GM19043 (cell line): Measurements from ENCODE around the gene SYPL1.

Source experiments
- ATAC-seq: cut with Tn5 transposase; IDR thresholded peaks from one replicate; pipeline ENCODE4 v1.9.1; 2021; ENCODE audit warnings: low read depth; ENCODE audit not compliant: unreplicated experiment

SYPL1 gene

DNA sequence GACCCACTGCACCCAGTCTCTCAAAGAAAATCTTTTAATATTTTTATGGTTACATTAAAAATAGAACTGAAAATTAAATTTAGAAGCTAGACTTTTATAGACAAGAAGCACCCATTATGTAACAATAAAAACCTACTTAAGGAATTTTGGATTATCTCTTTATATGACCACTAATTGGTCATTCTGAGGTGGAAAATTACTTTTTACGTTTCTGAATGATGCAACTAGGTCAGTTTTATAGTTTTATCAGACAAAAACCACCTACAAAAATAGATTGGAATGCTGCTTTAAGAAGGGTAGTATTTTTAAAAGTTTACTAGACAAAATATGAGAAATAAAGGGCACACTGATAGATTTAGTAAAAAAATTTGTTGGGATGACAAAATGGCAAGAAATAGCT, 16.5 kb downstream of the SYPL1 start:
- ATAC-seq, result no peak

DNA sequence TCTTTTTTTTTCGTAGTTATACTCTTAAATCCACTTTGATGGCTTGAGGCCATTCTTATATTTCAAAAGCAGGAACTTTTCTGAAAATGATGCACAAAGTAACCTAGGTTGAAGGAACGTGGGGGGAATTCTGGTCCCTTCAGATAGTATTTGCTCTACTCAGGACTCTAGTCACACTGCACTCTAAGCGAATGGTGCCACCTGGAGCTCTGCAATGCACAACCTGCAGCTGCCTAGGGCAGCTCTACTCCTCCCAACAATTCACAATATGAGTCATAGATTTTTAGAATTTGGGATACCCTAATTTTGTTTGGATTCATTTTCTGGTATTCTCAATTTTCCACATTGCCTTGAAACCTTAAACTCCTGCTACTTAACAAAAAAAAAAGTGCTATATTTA, 17.3 kb downstream of the SYPL1 start:
- no peak for ATAC-seq

DNA sequence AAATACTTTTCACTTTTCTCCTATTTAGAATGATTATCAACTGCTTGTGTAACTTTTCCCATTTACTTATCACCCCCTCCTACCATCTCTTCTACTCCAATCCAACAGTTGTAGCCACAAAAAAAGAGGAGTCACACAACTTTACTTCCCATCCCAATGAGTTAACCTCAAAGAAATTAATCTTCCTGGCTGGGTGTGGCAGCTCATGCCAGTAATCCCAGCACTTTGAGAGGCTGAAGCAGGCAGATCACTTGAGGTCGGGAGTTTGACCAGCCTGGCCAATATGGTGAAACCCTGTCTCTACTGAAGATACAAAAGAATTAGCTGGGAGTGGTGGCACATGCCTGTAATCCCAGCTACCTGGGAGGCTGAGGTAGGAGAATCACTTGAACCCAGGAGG, 19.9 kb downstream of the SYPL1 start:
- ATAC-seq, result no peak

DNA sequence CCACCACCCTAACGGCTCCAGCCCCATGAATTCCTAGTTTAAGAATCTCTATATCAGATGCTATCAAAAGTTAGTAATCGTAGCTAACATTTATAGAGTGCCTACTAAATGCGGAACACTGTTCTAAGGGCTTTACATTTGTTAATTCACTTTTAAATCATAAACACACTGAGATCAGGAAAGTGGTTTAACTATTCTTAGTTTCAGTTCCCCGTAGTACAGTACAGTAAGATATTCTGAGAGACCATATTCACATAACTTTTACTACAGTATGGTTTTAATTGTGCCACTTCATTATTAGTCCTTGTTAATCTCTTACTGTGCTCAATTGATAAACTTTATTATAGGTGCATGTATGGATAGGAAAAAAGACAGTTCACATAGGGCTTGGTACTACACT, 22.5 kb downstream of the SYPL1 start:
- ATAC-seq, result peak; percentile 94

DNA sequence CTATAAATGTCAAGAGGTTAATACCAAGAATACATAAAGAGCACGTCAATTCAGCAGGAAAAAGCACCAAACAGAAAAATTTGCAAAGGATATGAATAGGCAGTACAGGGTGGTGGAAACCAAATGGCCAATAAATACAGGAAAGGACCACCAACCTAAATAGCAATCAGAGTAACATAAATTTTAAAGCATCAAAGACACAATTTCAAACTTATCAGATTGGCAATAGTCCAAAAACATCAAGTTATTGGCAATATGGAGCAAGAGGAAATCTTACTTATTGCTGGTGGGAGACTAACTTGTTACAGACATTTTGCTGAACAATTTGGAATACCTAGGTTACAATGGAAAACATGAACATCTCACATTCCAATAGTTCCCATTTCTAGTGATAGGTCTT, 24.1 kb downstream of the SYPL1 start:
- no peak for ATAC-seq

DNA sequence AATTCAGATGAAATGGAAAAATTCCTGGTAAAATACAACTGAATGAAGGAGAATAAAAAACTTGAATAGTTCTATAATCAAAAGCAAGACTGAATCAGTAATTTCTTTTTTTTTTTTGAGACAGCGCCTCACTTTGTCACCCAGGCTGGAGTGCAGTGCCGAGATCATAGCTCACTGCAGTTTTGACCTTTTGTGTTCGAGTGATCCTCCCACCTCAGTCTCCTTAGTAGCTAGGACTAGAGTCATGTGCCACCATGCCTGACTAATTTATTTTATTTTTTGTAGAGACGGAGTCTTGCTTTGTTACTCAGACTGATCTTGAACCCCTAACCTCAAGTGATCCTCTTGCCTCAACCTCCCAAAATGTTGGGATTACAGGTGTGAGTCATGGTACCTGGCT, 26.1 kb downstream of the SYPL1 start:
- ATAC-seq, result no peak

DNA sequence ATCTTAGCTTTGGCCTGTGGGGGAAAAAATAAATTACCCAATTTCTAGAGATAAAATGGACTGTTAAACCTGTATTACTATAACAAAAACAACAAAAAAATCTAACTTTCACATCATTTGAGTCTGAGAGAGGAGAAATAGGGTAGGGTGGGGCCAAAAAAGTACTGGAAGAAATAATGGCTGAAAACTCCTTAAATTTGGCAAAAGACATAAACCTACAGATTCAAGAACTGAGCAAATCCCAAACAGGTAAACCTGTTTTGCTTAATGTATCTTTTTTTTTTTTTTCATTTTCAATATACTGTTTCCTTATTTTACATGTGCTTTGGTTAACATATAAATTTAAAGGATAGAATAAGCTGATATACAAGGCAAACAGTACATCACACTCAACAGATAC, 27.1 kb downstream of the SYPL1 start:
- no peak for ATAC-seq

DNA sequence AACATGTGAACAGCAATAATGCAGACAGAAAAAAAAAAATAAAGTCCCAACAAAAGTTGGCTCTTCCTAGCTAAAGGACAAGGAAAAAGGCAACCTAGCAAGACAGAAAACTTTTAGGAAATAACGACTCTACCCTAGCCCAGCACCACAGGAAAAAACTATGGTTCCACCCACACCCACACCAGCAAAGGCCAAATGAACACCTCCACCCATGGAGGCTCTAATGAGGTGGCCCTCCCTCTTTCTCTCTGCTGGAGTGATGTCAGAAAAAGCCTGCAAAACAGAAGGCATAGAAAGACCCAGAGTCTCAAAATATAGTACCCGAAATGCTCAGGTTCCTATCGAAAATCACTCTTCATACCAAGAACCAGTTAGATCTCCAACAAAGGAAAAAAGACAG, 28.4 kb downstream of the SYPL1 start:
- ATAC-seq, result no peak

DNA sequence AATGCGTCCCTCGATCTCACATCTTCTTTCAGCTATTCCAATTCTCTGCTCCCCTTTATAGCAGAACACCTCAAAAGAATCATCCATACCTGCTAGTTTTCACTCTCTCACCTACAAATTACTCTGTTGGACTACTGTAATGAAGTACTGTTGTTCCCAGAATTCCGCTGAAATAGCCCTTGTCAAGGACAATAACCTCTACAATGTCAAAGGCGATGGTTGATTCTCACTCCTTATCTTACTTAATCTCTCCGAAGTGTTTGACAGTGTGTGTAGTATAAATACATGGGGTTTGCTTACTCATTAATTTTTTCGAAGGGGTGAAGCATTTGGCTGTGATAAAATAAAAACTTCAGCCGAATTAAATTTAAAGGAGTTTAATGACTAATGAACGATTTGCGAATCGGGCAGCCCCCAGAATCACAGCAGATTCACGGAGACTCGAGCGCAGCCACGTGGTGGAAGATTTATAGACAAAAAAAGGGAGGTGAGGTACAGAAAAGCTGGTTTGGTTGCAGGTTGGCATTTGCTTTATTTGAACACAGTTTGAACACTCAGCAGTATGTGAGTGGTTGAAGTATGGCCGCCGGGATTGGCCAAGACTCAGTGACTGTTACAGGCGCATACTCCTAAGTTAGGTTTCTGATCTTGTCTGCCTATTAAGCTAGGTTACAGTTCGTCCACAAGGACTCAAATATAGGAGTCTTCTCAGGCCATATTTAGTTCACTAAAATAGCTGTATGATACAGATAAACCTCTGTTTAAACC, 29.8 kb downstream of the SYPL1 start:
- no peak for ATAC-seq

DNA sequence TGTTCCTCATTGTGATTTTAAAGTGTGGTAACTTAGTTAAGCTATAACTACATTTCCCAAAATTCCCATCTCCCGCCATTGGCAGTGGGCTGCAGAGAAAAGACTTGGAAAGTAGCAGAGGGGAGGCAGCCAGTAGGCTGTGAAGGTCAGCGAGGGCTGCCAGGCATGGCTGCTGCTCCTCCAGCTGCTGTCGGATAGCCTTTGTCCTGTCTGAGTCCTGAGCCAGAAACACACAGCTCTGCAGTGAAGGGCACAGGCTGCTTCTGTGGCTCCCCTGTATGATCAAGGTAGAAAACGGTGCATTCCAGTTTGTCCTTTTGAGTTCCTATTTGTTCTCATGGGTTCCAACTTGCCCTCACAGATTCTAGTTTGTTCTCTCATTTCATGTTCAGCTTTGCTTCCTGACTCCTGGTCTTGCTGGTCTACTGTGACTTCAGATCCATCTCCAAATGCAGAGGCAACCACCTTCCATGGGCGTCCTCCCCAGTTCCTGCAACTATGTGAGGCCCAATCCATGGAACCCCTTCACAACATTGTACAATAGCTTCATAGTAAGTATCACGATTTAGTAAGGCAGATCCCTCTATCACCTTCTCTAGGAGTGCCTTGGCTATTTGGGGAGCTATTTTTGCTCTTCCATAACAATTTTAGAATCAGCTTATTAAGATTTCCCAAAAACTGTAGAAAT, 31.7 kb downstream of the SYPL1 start:
- ATAC-seq, result no peak

DNA sequence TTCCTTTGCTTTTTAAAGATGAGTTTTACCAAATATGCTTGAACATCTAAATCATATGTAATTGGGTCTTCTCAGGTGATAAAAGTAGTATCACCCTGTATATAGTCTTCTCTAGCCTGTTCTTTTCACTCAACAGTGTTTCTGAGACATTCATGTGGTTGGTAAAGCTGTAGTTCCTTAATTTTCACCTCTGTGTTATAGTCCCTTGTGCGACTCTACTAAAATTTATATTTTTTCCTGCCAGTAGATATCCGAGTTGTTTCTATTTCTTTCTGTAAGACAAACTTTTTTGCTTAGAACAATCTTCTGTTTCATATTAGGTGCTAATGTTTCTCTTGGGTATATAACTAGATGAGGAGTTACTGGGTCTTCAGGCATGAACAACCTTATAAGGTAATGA, 35.6 kb downstream of the SYPL1 start:
- no peak for ATAC-seq

DNA sequence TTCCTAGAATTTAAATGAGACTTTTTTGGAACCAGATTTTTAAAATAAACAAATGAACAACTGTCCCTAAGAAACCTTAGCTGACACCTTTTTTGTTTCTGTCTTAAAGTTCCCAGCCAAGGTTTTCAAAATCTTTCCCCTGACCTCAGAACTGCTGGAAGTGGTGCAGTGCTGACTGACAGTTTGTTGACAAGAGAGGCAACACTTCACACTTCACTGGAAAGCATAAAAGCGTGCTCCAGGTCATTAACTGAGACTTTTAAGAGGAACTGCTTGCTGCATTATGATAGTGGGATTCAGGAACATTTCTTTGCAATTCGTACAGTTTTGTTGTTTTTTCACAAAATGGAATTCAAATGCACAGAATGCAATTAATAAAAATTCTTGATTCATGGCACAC, 36.2 kb downstream of the SYPL1 start:
- no peak for ATAC-seq

DNA sequence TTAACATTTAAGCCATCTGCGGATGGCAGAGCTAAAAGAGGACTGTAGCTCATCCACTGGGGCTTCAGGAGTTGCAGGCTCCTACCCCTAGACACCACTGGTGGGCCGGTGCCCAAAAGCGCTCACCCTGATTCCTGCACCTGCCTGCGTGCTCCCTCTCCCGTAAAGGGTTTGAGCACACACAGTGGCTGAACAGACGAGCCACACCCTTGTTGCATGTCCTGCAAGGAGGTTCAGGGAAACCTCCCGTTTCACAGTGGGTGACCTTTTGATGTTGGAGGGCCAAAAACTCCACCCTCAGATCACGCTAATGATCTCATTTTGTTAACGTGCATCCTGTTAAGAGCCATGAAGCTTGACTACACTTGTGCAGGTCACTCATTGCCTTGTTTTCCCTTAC, 37.9 kb downstream of the SYPL1 start:
- peak; percentile 18 for ATAC-seq

DNA sequence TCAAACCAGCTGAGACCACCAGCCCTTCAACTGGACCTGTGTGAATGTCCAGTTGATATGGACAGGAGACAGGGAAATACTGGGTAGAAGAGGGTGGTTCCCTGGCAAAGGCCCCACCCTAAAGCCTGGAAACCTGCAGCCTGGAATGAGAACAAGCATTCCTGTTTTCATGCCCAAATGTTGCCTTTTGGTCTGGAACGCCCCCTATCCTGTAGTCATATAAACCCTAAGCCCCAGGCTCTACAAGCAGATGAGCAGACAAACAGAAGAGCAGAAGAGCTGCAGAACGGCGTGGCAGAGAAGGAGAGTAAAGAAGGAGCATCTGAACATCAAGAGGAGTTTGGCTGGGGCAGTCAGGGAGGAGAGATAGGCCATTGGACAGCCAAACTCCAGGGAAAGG, 38.4 kb downstream of the SYPL1 start:
- no peak for ATAC-seq

DNA sequence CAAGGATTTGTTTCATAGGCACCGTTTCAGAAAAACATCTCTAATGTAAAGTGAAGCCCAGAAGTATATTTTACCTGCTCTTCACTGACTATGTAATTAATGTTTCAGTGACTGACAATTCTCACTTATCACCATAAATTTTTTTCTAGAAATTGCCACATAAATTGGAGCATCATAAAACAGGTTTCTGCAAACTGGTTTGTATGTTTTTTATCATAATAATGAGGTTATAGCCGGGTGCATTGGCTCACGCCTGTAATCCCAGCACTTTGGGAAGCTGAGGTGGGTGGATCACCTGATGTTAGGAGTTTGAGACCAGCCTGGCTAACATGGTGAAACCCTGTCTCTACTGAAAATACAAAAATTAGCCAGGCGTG, 39.4 kb downstream of the SYPL1 start:
- no peak for ATAC-seq

DNA sequence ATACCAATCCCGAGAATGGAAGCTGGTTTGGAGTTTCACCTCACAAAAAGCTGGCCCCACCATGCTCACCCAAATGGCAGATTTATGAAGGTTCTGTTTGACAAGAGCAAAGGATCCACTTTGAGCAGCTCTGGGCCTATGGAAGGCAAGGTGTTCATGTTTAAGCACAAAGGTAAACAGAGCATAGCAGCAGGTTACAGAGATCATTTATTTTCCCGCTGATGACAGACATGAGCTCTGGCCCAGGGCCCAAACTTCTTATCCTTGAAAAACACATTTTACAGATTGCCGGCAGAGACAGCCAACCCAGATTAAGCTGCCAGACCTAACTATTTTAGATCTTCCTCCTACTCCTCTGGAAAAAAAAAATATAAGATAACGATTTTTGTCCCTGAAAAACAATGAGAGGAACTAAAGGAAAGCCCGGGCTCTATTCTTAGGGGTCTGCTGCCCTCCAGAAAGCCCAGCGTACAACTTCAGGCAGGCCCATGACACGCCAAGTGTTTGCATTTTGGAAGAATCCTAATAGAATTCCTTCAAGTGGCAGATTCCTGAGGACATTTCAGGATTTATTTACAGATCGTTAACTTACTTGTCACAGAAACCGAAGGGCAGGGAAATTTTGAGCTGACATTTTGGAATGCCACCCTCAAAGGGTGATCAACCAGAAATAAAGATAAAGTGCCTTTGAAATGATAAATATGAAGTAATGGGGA, 40.0 kb downstream of the SYPL1 start:
- no peak for ATAC-seq

DNA sequence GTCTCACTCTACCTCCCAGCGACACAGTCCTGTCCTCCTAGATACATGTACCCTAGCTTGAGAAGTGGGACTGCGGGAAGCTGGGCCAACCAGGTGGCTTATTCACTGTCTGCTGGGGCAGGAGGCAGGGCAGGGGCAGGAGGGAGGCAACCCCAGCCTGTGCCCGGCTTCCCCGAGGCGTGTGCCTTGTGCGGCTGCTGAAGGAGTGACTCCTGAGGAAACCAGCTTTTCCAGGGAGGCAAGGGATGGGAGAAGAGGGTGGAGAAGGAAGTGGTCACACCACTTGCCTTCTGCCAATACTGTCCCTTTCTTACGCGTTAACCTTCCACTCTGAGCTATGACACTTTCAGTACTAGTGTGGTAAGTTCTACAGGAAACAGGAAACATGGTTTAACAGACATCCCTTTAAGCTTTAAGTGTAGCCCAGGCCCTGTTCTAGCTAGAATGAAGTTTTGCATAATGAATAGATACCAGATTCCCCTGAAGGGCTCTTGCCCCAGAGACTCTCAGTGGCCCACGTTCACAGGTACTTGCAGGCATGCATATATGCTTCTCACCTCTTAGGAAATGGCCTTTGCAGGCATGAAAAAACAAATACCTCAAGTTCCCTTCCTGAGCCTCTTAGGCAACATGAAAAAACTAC, 40.6 kb downstream of the SYPL1 start:
- ATAC-seq, result peak; percentile 89

DNA sequence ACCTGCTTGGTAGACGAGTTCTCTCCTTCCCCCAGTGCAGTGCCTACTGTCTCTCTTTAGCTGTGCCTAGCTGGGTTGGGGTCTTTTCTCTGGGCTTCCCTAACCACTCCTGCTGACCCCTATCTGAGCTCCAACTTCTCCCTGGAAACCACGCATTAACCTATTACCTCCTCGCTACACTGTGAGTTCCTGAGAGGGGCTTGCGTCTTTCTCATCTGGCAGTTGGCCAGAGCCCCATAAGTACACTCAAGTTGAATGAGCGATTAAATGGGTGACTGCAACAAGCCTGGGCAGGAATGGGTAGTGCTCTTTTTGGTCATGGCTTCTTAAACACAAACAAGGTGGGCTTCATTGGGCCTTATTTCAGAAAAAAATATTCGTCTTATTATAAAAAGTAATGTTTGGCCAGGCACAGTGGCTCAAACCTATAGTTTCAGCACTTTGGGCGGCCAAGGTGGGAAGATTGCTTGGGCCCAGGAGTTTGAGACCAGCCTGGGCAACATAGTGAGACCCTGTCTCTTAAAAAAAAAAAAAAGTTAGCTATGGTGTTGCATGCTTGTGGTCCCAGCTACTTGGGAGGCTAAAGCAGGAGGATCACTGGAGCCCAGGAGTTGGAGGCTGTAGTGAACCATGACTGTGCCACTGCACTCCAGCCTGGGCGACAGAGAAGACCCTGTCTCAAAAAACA, 41.4 kb downstream of the SYPL1 start:
- ATAC-seq, result no peak

DNA sequence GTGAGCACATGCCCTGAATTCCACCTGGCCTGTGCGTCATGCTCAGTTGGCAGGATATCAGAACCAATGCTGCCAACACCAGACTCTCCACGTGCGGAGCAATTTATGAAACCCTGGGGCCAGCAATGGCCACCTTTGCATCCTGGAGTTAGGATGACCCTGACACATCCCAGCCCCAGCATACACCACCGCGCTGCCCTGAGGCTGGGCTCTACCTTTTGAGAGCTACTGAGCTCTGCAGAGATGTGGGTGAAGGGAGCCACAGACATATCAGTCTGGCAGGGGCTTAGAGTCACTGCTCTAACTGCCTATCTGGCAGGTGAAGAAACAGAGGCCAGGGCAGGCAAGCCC, 41.9 kb downstream of the SYPL1 start:
- no peak for ATAC-seq

DNA sequence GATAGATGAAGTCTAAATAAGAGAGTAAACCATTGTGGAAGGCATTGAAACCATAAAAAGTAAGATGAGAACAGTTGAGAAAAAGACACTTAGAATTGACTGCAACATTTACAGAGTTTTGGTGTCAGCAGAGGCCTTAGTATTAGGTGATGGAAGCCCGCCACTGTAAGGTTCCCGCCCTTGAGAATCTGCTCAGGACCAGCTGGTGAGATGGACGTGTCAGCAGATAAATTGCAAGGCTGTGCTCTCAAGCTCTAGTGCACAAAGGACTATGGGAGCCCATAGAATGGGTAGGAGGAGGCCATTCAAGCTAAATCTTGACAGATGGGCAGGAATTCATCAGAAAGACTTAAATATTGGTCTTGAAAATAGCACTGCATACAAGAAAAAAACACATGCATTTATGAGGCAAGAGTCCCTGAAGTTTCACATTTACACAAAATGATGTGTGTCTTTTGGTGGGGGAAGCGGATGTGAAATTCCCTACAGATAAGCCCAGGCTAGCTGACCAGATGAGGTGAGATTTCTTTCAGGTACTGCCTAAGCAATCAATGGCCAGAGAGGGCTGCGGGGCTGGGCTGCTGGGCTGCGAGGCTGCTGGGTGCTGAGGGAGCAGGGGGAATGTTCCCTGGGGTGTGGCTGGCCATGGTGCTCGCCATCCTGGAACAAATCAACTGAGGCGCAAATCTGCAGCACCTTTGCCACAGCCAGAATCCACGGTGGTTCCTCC, 42.5 kb downstream of the SYPL1 start:
- no peak for ATAC-seq
